HUES64 (cell line): Measurements from ENCODE around the gene GINS1.
A peak's percentile ranks its signal among the peaks of the same experiment; 100 is the strongest.

Source experiments
- H3K27ac ChIP-seq: 2 replicates; pipeline ENCODE4 v1.7.0; 2013; ENCODE audit warnings: low read depth, low read length, inconsistent platforms
- H3K27me3 ChIP-seq: 2 replicates; pipeline ENCODE4 v1.6.1; 2013; ENCODE audit warnings: mild to moderate bottlenecking, low read length; ENCODE audit not compliant: insufficient read depth
- H3K36me3 ChIP-seq: 2 replicates; pipeline ENCODE4 v1.6.1; 2013; ENCODE audit warnings: mild to moderate bottlenecking, low read length; ENCODE audit not compliant: insufficient read depth
- H3K4me1 ChIP-seq: 2 replicates; pipeline ENCODE4 v1.6.1; 2013; ENCODE audit warnings: mild to moderate bottlenecking, low read length, moderate library complexity; ENCODE audit not compliant: insufficient read depth
- H3K4me3 ChIP-seq: 2 replicates; pipeline ENCODE4 v1.5.1; 2013; ENCODE audit warnings: mild to moderate bottlenecking, low read length, moderate library complexity
- H3K9ac ChIP-seq: 2 replicates; pipeline ENCODE4 v1.6.1; 2013; ENCODE audit warnings: mild to moderate bottlenecking, low read depth, low read length
- H3K9me3 ChIP-seq: 2 replicates; pipeline ENCODE4 v1.6.1; 2013; ENCODE audit warnings: low read depth, low read length; ENCODE audit not compliant: insufficient read depth
- WGBS: fragments of 150-250, 120-280 bp; methylation state at CpG from one replicate; pipeline ENCODE4 v1.1.7; 2013; ENCODE audit warnings: missing lambda C conversion rate; 5-methylcytosine and 5-hydroxymethylcytosine counted together

GINS1 gene

DNA sequence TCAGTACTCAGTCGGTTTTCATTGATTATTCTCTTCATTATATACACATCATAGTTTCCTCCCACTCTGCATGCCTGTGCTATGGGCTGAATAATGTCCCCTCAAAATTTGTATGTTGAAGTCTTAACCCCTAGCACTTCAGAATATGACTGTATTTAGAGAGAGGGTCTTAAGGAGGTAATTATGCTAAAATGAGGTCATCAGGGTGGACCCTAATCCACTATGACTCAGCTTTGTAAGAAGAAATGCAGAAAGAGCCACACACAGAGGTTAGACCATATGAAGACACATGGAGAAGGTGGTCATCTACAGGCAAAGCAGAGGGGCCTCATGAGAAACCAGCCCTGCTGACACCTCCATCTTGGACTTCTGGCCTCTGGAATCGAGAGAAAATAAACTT, 32.6 kb upstream of the GINS1 start:
- Histone ChIP-seq H3K4me3 (no peak overlapping the region), H3K9me3 (no peaks in the 10 kb centered on the region), H3K36me3 (0 out of 2 replicates have a peak, but pooled peaks cover 2% of the 10 kb centered on the region), H3K27ac (no peak overlapping the region), H3K27me3 (no peaks in the 10 kb centered on the region), H3K9ac (no peak overlapping the region), H3K4me1 (no peaks in the 10 kb centered on the region)
- 98% methylated on average over 2 of the region's 2 CpGs for WGBS

DNA sequence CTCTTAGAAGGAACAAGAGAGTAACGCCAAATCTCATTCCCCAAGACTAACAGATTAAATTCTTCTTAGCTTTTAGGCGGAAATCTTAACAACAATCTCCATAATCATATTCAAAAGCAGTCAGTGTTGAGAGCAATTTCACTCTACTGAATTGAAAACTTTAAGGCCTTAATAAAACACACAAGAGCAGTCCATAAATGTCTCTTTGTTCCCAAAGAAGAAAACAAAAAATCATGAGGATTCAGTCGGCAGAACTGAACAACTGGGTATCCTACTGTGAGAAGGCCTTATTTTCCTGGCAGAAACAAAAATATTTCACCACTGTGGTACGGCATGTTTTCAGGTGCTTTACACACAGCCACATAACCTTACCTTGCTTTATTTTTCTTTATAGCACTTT, 31.2 kb upstream of the GINS1 start:
- 97% methylated on average over 4 of the region's 4 CpGs for WGBS
- Histone ChIP-seq H3K4me3 (no peak overlapping the region), H3K4me1 (no peaks in the 10 kb centered on the region), H3K36me3 (0 out of 2 replicates have a peak, but pooled peaks cover 4% of the 10 kb centered on the region), H3K9ac (no peak overlapping the region), H3K27ac (no peak overlapping the region), H3K27me3 (no peaks in the 10 kb centered on the region), H3K9me3 (no peaks in the 10 kb centered on the region)

DNA sequence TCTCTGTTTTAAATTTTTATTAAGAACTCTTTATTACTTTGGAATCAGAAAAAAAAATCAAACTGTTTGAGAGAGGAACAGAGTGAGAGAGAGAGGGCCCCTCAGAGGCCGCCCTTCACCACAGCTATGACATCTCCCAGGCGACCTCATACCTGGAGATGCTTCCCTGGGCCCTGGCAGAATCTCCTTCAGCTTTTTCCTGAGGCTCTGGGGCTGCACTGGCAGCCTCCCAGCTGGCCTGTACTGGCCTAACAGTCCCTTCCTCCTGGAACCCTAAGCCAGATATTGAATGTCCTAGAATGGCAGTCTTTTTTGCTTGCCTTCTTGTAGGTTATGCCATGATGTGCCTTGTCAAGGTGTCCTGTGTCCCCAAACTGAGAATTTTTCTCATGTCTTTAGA, 30.6 kb upstream of the GINS1 start:
- no peaks in the 10 kb centered on the region for H3K9me3 ChIP-seq
- H3K9ac ChIP-seq = no peak overlapping the region
- 97% methylated on average over 2 of the region's 2 CpGs for WGBS
- H3K27me3 ChIP-seq = no peaks in the 10 kb centered on the region
- H3K4me3 ChIP-seq = no peak overlapping the region
- peaks cover 5% of the 10 kb centered on the region; the same call in 1 of the 2 replicates for H3K36me3 ChIP-seq
- no peaks in the 10 kb centered on the region for H3K4me1 ChIP-seq
- no peak overlapping the region for H3K27ac ChIP-seq

- no peaks in the 10 kb centered on the region for H3K4me1 ChIP-seq
- no peak overlapping the region for H3K9ac ChIP-seq
- H3K9me3 ChIP-seq = no peaks in the 10 kb centered on the region
- 94% methylated on average over 5 of the region's 5 CpGs for WGBS
- H3K36me3 ChIP-seq = peaks cover 8% of the 10 kb centered on the region; the same call in 1 of the 2 replicates
- H3K27me3 ChIP-seq = no peaks in the 10 kb centered on the region
- H3K4me3 ChIP-seq = no peak overlapping the region
- no peak overlapping the region for H3K27ac ChIP-seq
Observed at GRCh38 chr20:25378189-25378883, 29.1 kb upstream of the GINS1 start.

- peaks cover 8% of the 10 kb centered on the region; the same call in 1 of the 2 replicates for H3K36me3 ChIP-seq
- WGBS = 94% methylated on average over 10 of the region's 10 CpGs
- no peaks in the 10 kb centered on the region for H3K27me3 ChIP-seq
- no peaks in the 10 kb centered on the region for H3K9me3 ChIP-seq
- no peak overlapping the region for H3K4me3 ChIP-seq
- no peaks in the 10 kb centered on the region for H3K4me1 ChIP-seq
- no peak overlapping the region for H3K9ac ChIP-seq
- no peak overlapping the region for H3K27ac ChIP-seq
Observed at GRCh38 chr20:25378884-25379733, 28.4 kb upstream of the GINS1 start.

- H3K4me1 ChIP-seq = no peaks in the 10 kb centered on the region
- WGBS = 90% methylated on average over 7 of the region's 7 CpGs
Observed at GRCh38 chr20:25380945-25381614, 26.4 kb upstream of the GINS1 start.

GRCh38 chr20:25382704-25383370, 24.6 kb upstream of the GINS1 start:
- no peaks in the 10 kb centered on the region for H3K9me3 ChIP-seq
- H3K27ac ChIP-seq = no peak overlapping the region
- no peak overlapping the region for H3K4me3 ChIP-seq
- WGBS = 92% methylated on average over 5 of the region's 5 CpGs
- no peaks in the 10 kb centered on the region for H3K27me3 ChIP-seq
- H3K9ac ChIP-seq = no peak overlapping the region
- peaks cover 13% of the 10 kb centered on the region; the same call in 1 of the 2 replicates for H3K36me3 ChIP-seq
- H3K4me1 ChIP-seq = no peaks in the 10 kb centered on the region

More at GRCh38 chr20:25380945-25381614, 26.4 kb upstream of the GINS1 start:
- Histone ChIP-seq H3K27ac (no peak overlapping the region), H3K9me3 (no peaks in the 10 kb centered on the region), H3K36me3 (peaks cover 8% of the 10 kb centered on the region; the same call in 1 of the 2 replicates), H3K4me3 (no peak overlapping the region), H3K27me3 (no peaks in the 10 kb centered on the region), H3K9ac (no peak overlapping the region)

DNA sequence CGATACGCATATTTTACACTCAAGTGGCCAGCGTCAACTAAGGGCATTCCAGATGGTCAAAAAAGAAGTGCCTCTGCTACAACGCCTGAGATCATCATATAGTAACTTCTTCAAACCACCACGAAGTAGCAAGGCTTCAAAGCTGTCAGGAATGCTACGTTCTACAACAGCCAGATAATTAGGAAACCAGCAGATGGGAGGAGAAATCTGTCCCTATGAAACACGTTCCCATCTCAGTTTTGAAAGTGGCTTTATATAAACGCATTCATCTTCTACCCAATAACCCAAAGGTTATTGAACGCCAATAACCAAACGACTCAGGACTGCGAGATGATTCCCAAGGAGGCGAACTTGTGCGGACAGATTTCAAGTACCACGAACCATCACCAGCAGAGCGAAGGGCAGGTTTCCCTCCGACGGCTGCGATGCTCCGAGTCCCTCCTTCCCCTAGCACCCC, 18.0 kb upstream of the GINS1 start:
- WGBS = 12% methylated on average over 19 of the region's 19 CpGs
- Histone ChIP-seq H3K27ac (no peak overlapping the region; the same call in 1 of the 2 replicates), H3K4me3 (peak overlapping the region; percentile 85), H3K4me1 (peaks cover 10% of the 10 kb centered on the region), H3K36me3 (peaks cover 12% of the 10 kb centered on the region; the same call in 1 of the 2 replicates), H3K9me3 (no peaks in the 10 kb centered on the region), H3K9ac (peak overlapping the region; percentile 92), H3K27me3 (0 out of 2 replicates have a peak, but pooled peaks cover 3% of the 10 kb centered on the region)

- H3K27ac ChIP-seq = peak overlapping the region; percentile 86
- H3K9me3 ChIP-seq = no peaks in the 10 kb centered on the region
- under 1% methylated on average over 67 of the region's 67 CpGs for WGBS
- peaks cover 12% of the 10 kb centered on the region; the same call in 1 of the 2 replicates for H3K36me3 ChIP-seq
- 0 out of 2 replicates have a peak, but pooled peaks cover 3% of the 10 kb centered on the region for H3K27me3 ChIP-seq
- H3K4me1 ChIP-seq = peaks cover 10% of the 10 kb centered on the region
- peak overlapping the region; percentile 85 for H3K4me3 ChIP-seq
- peak overlapping the region; percentile 92 for H3K9ac ChIP-seq
Observed at GRCh38 chr20:25389858-25390537, 17.5 kb upstream of the GINS1 start.
